ENCODE results near the gene CFAP410. TPM values are rescaled to one million over a fixed set of nuclear protein-coding genes. Genes with fewer than 3 reads are reported as not detected.

The CFAP410 gene
- total and polyA plus RNA-seq, 2 donors from 2014 or later, result 23.3 to 45.3 TPM

DNA sequence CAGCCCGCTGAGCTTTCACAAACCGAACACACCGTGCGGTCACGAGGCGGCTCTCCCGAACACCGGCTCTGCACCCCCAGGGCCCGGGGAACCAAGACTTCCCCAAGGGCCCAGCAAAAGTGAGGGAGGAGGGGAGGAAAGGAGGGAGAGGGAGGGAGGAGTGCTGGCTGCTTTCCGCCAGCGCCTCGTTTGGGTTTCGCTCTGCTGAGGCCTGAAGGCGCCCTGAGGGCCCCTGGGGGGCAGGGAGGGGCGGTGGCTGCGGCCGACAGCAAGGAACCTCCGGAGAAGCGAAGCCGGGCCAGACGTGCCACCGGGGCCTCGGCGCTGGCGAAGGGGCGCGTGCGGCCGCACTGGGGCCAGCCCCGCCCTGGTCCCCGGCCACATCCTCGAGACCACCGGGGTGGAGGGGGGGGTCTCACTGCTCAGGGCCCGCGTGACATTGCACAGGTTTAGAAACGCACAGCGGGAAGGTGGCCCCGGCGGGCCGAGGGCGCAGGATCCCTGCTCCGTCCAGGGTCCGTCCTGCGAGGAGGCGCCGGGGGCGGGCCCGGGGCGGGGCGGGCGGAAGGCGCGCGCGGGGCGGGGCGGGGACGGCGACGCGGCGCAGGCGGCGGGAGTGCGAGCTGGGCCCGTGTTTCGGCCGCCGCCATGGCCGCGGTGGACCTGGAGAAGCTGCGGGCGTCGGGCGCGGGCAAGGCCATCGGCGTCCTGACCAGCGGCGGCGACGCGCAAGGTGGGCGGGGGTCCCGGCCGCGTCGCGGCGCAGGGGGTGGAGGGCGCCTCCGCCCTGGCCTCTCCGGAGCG lies 39.5 kb downstream of the CFAP410 start, which contains the start of gene PFKL:
Gene PFKL (plus strand): TSS at position 596 of the 804 bp plus-strand sequence. CDS start 53 bp downstream, at position 649.
- Histone ChIP-seq H3K27ac (ENCODE audit: low read depth in 2 of 2, low read length in 2 of 2) (peak within 1 kb of the TSS; percentile 96 to 98), H3K9ac (ENCODE audit: low read length in 3 of 3) (peak within 1 kb of the TSS in 2 of 3 donors; percentile 77 to 81), H3K4me3 (ENCODE audit: low read length in 3 of 3) (peak within 1 kb of the TSS; percentile 51 to 77 (median 71)), H3K9me3 (ENCODE audit: control insufficient read depth in 2 of 3, insufficient read depth in 1 of 3, low read length in 3 of 3) (no peaks in the 10 kb centered on the region), H3K36me3 (ENCODE audit: control insufficient read depth in 2 of 3, insufficient read depth in 3 of 3, low read length in 3 of 3) (no peaks in the 10 kb centered on the region), H3K4me1 (ENCODE audit: control insufficient read depth in 2 of 3, insufficient read depth in 2 of 3, low read depth in 1 of 3, low read length in 3 of 3) (peaks cover 0 to 43% (median 16%) of the 10 kb centered on the region in 3 donors), H3K27me3 (ENCODE audit: control insufficient read depth, insufficient read depth, low read length) (no peaks in the 10 kb centered on the region)
- intact Hi-C loops (cut with DNase I), result no loop called here
- TF ChIP-seq, protein P1, sequence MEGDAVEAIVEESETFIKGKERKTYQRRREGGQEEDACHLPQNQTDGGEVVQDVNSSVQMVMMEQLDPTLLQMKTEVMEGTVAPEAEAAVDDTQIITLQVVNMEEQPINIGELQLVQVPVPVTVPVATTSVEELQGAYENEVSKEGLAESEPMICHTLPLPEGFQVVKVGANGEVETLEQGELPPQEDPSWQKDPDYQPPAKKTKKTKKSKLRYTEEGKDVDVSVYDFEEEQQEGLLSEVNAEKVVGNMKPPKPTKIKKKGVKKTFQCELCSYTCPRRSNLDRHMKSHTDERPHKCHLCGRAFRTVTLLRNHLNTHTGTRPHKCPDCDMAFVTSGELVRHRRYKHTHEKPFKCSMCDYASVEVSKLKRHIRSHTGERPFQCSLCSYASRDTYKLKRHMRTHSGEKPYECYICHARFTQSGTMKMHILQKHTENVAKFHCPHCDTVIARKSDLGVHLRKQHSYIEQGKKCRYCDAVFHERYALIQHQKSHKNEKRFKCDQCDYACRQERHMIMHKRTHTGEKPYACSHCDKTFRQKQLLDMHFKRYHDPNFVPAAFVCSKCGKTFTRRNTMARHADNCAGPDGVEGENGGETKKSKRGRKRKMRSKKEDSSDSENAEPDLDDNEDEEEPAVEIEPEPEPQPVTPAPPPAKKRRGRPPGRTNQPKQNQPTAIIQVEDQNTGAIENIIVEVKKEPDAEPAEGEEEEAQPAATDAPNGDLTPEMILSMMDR (IDR thresholded peaks at IDR 0.05; ENCODE audit: borderline replicate concordance, extremely low read depth, insufficient read depth), result no peak
- FAIRE-seq (no peak), DNase-seq (peak; percentile 70 to 92 (median 81))

DNA sequence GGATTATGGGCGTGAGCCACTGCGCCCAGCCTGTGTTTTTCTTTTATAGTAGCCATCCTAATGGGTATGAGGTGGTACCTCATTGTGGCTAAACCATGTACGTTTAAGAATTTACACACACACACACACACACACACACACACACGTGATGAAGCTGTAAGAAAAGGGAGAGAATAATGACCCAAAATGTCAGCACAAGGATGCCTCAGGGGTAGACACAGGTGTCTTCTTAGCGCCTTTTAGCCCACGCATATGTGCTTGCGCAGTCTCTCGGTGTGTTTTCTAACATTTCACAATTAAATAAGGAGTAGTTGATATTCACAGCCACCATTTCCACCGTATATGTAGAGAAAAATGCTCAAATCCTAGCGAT lies 40.1 kb downstream of the CFAP410 start:
- peak in 1 of 5 donors; percentile 41 for DNase-seq
- Histone ChIP-seq H3K9me3 (ENCODE audit: control insufficient read depth in 2 of 3, insufficient read depth in 1 of 3, low read length in 3 of 3) (no peaks in the 10 kb centered on the region), H3K9ac (ENCODE audit: low read length in 3 of 3) (peak overlapping the region in 2 of 3 donors; percentile 34 to 77), H3K27me3 (ENCODE audit: control insufficient read depth, insufficient read depth, low read length) (no peaks in the 10 kb centered on the region), H3K4me3 (ENCODE audit: low read length in 3 of 3) (peak overlapping the region; percentile 30 to 53 (median 53)), H3K36me3 (ENCODE audit: control insufficient read depth in 2 of 3, insufficient read depth in 3 of 3, low read length in 3 of 3) (no peaks in the 10 kb centered on the region), H3K4me1 (ENCODE audit: control insufficient read depth in 2 of 3, insufficient read depth in 2 of 3, low read depth in 1 of 3, low read length in 3 of 3) (peaks cover 0 to 38% (median 12%) of the 10 kb centered on the region in 3 donors), H3K27ac (ENCODE audit: low read depth in 2 of 2, low read length in 2 of 2) (peak overlapping the region; percentile 96 to 98)
- intact Hi-C loops (cut with DNase I), result no loop called here
- FAIRE-seq, result no peak
- TF ChIP-seq, protein P1 (IDR thresholded peaks at IDR 0.05; ENCODE audit: borderline replicate concordance, extremely low read depth, insufficient read depth), result no peak

DNA sequence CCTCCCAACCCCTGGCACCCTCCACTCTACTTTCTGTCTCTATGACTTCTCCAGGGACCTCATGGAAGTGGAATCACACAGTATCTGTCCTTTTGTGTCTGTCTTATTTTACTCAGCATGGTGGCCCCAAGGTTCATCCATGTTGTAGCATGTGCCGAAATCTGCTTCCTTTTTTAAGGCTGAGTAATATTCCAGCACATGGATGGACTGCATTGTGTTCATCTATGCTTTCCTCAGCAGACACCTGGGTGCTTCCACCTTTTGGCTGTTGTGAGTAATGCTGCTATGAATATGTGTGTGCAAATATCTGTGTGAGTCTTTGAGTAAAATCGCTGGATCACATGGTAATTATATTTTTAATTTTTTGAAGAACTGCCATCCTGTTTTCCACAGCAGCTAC lies 40.9 kb downstream of the CFAP410 start:
- no peak overlapping the region for H3K9ac ChIP-seq (ENCODE audit: low read length in 3 of 3)
- no peaks in the 10 kb centered on the region for H3K9me3 ChIP-seq (ENCODE audit: control insufficient read depth in 2 of 3, insufficient read depth in 1 of 3, low read length in 3 of 3)
- no peak overlapping the region for H3K4me3 ChIP-seq (ENCODE audit: low read length in 3 of 3)
- H3K27ac ChIP-seq (ENCODE audit: low read depth in 2 of 2, low read length in 2 of 2), result no peak overlapping the region
- H3K27me3 ChIP-seq (ENCODE audit: control insufficient read depth, insufficient read depth, low read length), result no peaks in the 10 kb centered on the region
- peaks cover 0 to 36% (median 9%) of the 10 kb centered on the region in 3 donors for H3K4me1 ChIP-seq (ENCODE audit: control insufficient read depth in 2 of 3, insufficient read depth in 2 of 3, low read depth in 1 of 3, low read length in 3 of 3)
- DNase-seq, result no peak
- FAIRE-seq, result no peak
- no peaks in the 10 kb centered on the region for H3K36me3 ChIP-seq (ENCODE audit: control insufficient read depth in 2 of 3, insufficient read depth in 3 of 3, low read length in 3 of 3)
- intact Hi-C loops (cut with DNase I), result no loop called here
- TF ChIP-seq, protein P1 (IDR thresholded peaks at IDR 0.05; ENCODE audit: borderline replicate concordance, extremely low read depth, insufficient read depth), result no peak

All from kidney (tissue), 14 donors.